HG02870 (cell line): ENCODE measurements around the gene MPC2.
"Not testable (repeated sequence)": the region's sequence is repeated elsewhere in the genome, so short reads cannot be mapped to it uniquely, and the experiment has no call there.

Experiments used
- ATAC-seq: cut with Tn5 transposase; IDR thresholded peaks from one replicate; pipeline ENCODE4 v1.9.1; 2021; ENCODE audit warnings: mild to moderate bottlenecking, moderate library complexity; ENCODE audit not compliant: unreplicated experiment

The MPC2 gene

GRCh38 chr1:167909691-167910180, 27.1 kb downstream of the MPC2 start:
- no peak for ATAC-seq

- ATAC-seq: no peak
These were observed 31.2 kb downstream of the MPC2 start for GRCh38 chr1:167905671-167906070.

- no peak for ATAC-seq
These were observed 31.7 kb downstream of the MPC2 start for GRCh38 chr1:167905182-167905581.

- ATAC-seq: no peak
These were observed 32.2 kb downstream of the MPC2 start for GRCh38 chr1:167904652-167905130.

GRCh38 chr1:167900907-167901306, 36.0 kb downstream of the MPC2 start:
- no peak for ATAC-seq

- ATAC-seq: peak; percentile 91
These were observed 37.6 kb downstream of the MPC2 start for GRCh38 chr1:167899253-167899681.

GRCh38 chr1:167898578-167899222, 38.2 kb downstream of the MPC2 start:
- no peak for ATAC-seq

GRCh38 chr1:167893798-167894197, 43.1 kb downstream of the MPC2 start:
- ATAC-seq: no peak

- ATAC-seq: no peak
These were observed 46.5 kb downstream of the MPC2 start for GRCh38 chr1:167890400-167890799.

GRCh38 chr1:167887187-167887586, 49.7 kb downstream of the MPC2 start:
- ATAC-seq: not testable (repeated sequence)

GRCh38 chr1:167882376-167882775, 54.5 kb downstream of the MPC2 start:
- ATAC-seq: no peak

GRCh38 chr1:167881786-167882185, 55.1 kb downstream of the MPC2 start:
- ATAC-seq: no peak

GRCh38 chr1:167881069-167881468, 55.8 kb downstream of the MPC2 start:
- no peak for ATAC-seq

- no peak for ATAC-seq
These were observed 56.3 kb downstream of the MPC2 start for GRCh38 chr1:167880580-167881021.

GRCh38 chr1:167879508-167879907, 57.4 kb downstream of the MPC2 start:
- ATAC-seq: no peak

GRCh38 chr1:167878372-167879160, 58.3 kb downstream of the MPC2 start:
- no peak for ATAC-seq

GRCh38 chr1:167876597-167877175, 60.2 kb downstream of the MPC2 start:
- ATAC-seq: no peak

GRCh38 chr1:167871331-167871730, 65.5 kb downstream of the MPC2 start:
- ATAC-seq: no peak

GRCh38 chr1:167869157-167870001, 67.5 kb downstream of the MPC2 start:
- ATAC-seq: not testable (repeated sequence)

GRCh38 chr1:167866739-167867414, 70.0 kb downstream of the MPC2 start:
- ATAC-seq: not testable (repeated sequence)
